GM23338 (cell line): ENCODE data around the gene RRP8. TPM values are rescaled to one million over a fixed set of nuclear protein-coding genes. Genes with fewer than 3 reads are reported as not detected.

Experiments used
- ATAC-seq: fragments of 200-7000 bp; cut with Tn5 transposase; 3 replicates; pipeline ENCODE4 v1.9.1; 2020
- DNase-seq: peaks from one replicate; pipeline ENCODE4 v3.0.0-alpha.2; 2015; ENCODE audit warnings: low spot score
- H2AFZ ChIP-seq: fragments of 200-600 bp; sonication (generic); 2 replicates; pipeline ENCODE4 v1.8.0; 2016; ENCODE audit warnings: antibody characterized with exemption, mild to moderate bottlenecking, moderate library complexity
- H3F3A ChIP-seq: fragments of 200-600 bp; sonication (generic); replicated peaks from 2 replicates; pipeline ENCODE4 v1.8.0; 2017; ENCODE audit warnings: antibody characterized with exemption, mixed run types, low read depth
- H3K27ac ChIP-seq: fragments of 200-600 bp; sonication (generic); 2 replicates; pipeline ENCODE4 v1.6.1; 2016; ENCODE audit warnings: low read depth
- H3K27me3 ChIP-seq: fragments of 200-600 bp; sonication (generic); 2 replicates; pipeline ENCODE4 v1.8.0; 2016; ENCODE audit warnings: mild to moderate bottlenecking, mixed run types, moderate library complexity; ENCODE audit not compliant: insufficient read depth
- H3K36me3 ChIP-seq: fragments of 200-600 bp; sonication (generic); 2 replicates; pipeline ENCODE4 v1.8.0; 2016; ENCODE audit warnings: mild to moderate bottlenecking; ENCODE audit not compliant: insufficient read depth
- H3K4me1 ChIP-seq: fragments of 200-600 bp; sonication (generic); 2 replicates; pipeline ENCODE4 v1.8.0; 2016; ENCODE audit warnings: mild to moderate bottlenecking, moderate library complexity; ENCODE audit not compliant: insufficient read depth
- H3K4me2 ChIP-seq: fragments of 200-600 bp; sonication (generic); 2 replicates; pipeline ENCODE4 v1.7.1; 2017; ENCODE audit warnings: mixed run types
- H3K4me3 ChIP-seq: fragments of 200-600 bp; sonication (generic); 2 replicates; pipeline ENCODE4 v1.6.1; 2016; ENCODE audit warnings: mixed run types
- H3K79me2 ChIP-seq: fragments of 200-600 bp; sonication (generic); replicated peaks from 2 replicates; pipeline ENCODE4 v1.8.0; 2017; ENCODE audit warnings: mild to moderate bottlenecking; ENCODE audit not compliant: insufficient read depth
- H3K9me2 ChIP-seq: fragments of 200-600 bp; sonication (generic); 2 replicates; pipeline ENCODE4 v1.8.0; 2017; ENCODE audit not compliant: insufficient read depth
- H4K20me1 ChIP-seq: fragments of 200-600 bp; sonication (generic); replicated peaks from 2 replicates; pipeline ENCODE4 v1.8.0; 2017; ENCODE audit warnings: mild to moderate bottlenecking; ENCODE audit not compliant: insufficient read depth
- H3K27ac Mint-ChIP-seq: 2 replicates; pipeline ENCODE4 v1.8.0; 2020; ENCODE audit warnings: inconsistent platforms, mild to moderate bottlenecking, moderate library complexity, mixed read lengths
- H3K27me3 Mint-ChIP-seq: 3 replicates; pipeline ENCODE4 v1.8.0; 2022; ENCODE audit warnings: low read depth, mild to moderate bottlenecking, moderate library complexity, mixed read lengths, inconsistent platforms; ENCODE audit not compliant: insufficient read depth, poor library complexity
- H3K36me3 Mint-ChIP-seq: 3 replicates; pipeline ENCODE4 v1.8.0; 2021; ENCODE audit warnings: low read depth, mild to moderate bottlenecking, inconsistent platforms, moderate library complexity, mixed read lengths
- H3K4me1 Mint-ChIP-seq: 3 replicates; pipeline ENCODE4 v1.8.0; 2020; ENCODE audit warnings: mild to moderate bottlenecking, inconsistent platforms, mixed read lengths
- H3K4me3 Mint-ChIP-seq: 3 replicates; pipeline ENCODE4 v1.8.0; 2021; ENCODE audit warnings: moderate library complexity, mild to moderate bottlenecking, inconsistent platforms, mixed read lengths
- H3K9me3 Mint-ChIP-seq: 3 replicates; pipeline ENCODE4 v1.8.0; 2020; ENCODE audit warnings: moderate library complexity, mild to moderate bottlenecking, inconsistent platforms, mixed read lengths
- CREB1 ChIP-seq: fragments of 250-450 bp; sonication (Bioruptor Pico); IDR thresholded peaks from 2 replicates; pipeline ENCODE4 v1.5.0; 2020; ENCODE audit warnings: low read depth, mild to moderate bottlenecking, moderate library complexity
- ETS1 ChIP-seq: IDR thresholded peaks from 2 replicates; pipeline ENCODE4 v1.6.1; 2016; ENCODE audit warnings: antibody characterized with exemption
- EZH2 ChIP-seq: fragments of 200-600 bp; sonication (generic); IDR thresholded peaks from one replicate; pipeline ENCODE4 v1.8.0; 2017; ENCODE audit warnings: antibody characterized with exemption, mild to moderate bottlenecking, low read depth; ENCODE audit not compliant: unreplicated experiment
- JUNB ChIP-seq: IDR thresholded peaks from one replicate; pipeline ENCODE4 v1.6.1; 2016; ENCODE audit warnings: antibody characterized with exemption; ENCODE audit not compliant: unreplicated experiment
- NANOG ChIP-seq: IDR thresholded peaks from 2 replicates; pipeline ENCODE4 v1.6.1; 2016; ENCODE audit warnings: antibody characterized with exemption, borderline replicate concordance
- POLR2AphosphoS5 ChIP-seq: IDR thresholded peaks from 2 replicates; pipeline ENCODE4 v1.6.1; 2016; ENCODE audit warnings: antibody characterized with exemption, low read depth
- STAT1 ChIP-seq: IDR thresholded peaks from one replicate; pipeline ENCODE4 v1.6.1; 2016; ENCODE audit warnings: antibody characterized with exemption; ENCODE audit not compliant: unreplicated experiment
- polyA plus RNA-seq: library from polyadenylated mRNA; unstranded; fragments of >200 nt; fragmentation: Nextera tagmentation; extraction: Ambion mirVana; gene quantifications from 2 replicates; pipeline ENCODE4 v1.2.1, GENCODE V29; 2016
- total RNA-seq: library from RNA; depleted of rRNA; stranded (reverse); fragments of >200 nt; shearing (Covaris generic); gene quantifications from 2 replicates; pipeline ENCODE4 v1.2.3, GENCODE V29; 2014
- TF ChIP-seq, protein P1 (sequence below), 2 experiments: fragments of 200-600 bp in 1 of 2; sonication (generic) in 1 of 2; conservative IDR thresholded peaks; 2 replicates each; pipeline versions ENCODE4 v1.5.1 to v1.6.1; 2016 to 2017; ENCODE audit warnings: antibody characterized with exemption in 2 of 2, low read depth in 2 of 2, mild to moderate bottlenecking in 2 of 2, moderate library complexity in 1 of 2

Gene RRP8
- total and polyA plus RNA-seq, 2 experiments from 2014 or later: 7.4 to 13.7 TPM

DNA sequence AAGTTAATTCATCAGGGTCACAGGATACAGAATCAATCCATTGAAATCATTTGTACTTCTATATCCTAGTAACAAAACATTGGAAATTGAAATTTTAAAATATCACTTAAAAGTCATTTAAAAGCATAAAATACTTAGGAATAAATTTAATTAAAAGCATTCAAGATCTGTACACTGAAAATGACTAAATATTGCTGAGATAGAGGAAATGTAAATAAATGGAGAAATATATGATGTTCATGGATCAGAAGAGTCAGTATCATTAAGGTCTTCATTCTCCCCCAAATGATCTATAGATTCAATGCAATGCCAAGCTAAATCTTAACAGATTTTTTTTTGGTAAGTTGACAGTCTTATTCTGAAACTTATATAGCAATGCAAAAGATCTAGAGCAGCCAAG, 49.8 kb downstream of the RRP8 start:
- Histone ChIP-seq H3K9me2 (no peaks in the 10 kb centered on the region), H3K36me3 (no peaks in the 10 kb centered on the region), H3K4me3 (no peak overlapping the region), H4K20me1 (no peaks in the 10 kb centered on the region), H3K27ac (no peak overlapping the region), H3K4me1 (no peaks in the 10 kb centered on the region), H3F3A (no peaks in the 10 kb centered on the region), H3K79me2 (no peaks in the 10 kb centered on the region), H3K4me2 (no peak overlapping the region), H3K27me3 (no peaks in the 10 kb centered on the region), H2AFZ (no peak overlapping the region)
- Mint-ChIP-seq H3K4me3 (no peak overlapping the region), H3K27ac (no peak overlapping the region), H3K36me3 (no peaks in the 10 kb centered on the region), H3K27me3 (peaks cover 5% of the 10 kb centered on the region), H3K4me1 (no peaks in the 10 kb centered on the region), H3K9me3 (no peaks in the 10 kb centered on the region)
- TF ChIP-seq CREB1 (CRISPR knock-in tag) (no peak), NANOG (no peak), ETS1 (no peak), POLR2AphosphoS5 (no peak), STAT1 (no peak), EZH2 (no peak), JUNB (no peak)
- TF ChIP-seq, protein P1, sequence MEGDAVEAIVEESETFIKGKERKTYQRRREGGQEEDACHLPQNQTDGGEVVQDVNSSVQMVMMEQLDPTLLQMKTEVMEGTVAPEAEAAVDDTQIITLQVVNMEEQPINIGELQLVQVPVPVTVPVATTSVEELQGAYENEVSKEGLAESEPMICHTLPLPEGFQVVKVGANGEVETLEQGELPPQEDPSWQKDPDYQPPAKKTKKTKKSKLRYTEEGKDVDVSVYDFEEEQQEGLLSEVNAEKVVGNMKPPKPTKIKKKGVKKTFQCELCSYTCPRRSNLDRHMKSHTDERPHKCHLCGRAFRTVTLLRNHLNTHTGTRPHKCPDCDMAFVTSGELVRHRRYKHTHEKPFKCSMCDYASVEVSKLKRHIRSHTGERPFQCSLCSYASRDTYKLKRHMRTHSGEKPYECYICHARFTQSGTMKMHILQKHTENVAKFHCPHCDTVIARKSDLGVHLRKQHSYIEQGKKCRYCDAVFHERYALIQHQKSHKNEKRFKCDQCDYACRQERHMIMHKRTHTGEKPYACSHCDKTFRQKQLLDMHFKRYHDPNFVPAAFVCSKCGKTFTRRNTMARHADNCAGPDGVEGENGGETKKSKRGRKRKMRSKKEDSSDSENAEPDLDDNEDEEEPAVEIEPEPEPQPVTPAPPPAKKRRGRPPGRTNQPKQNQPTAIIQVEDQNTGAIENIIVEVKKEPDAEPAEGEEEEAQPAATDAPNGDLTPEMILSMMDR (conservative IDR thresholded peaks at IDR 0.05; ENCODE audit: low read depth in 2 of 2): no peak
- DNase-seq: no peak
- ATAC-seq: no peak

DNA sequence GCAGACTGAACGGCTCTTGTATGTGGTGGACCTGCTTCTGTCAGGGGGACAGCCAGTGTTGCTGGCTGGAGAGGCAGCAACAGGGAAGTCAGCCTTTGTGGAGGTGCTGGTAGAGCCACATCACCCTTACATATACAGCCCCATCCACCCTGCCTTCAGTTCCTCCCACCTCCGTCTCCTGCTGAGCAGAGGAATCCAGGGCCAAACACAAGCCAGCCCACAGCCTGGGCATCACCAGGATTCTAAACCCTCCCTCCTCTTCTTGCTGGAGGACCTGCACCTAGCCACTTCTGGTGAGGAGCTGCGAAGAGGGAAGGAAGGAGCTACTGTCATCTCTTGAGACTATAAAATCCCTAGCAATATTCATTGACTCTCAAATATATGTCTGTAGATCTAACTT, 54.8 kb downstream of the RRP8 start:
- H3K4me1 ChIP-seq: no peaks in the 10 kb centered on the region
- H3K9me3 Mint-ChIP-seq: no peaks in the 10 kb centered on the region
- H2AFZ ChIP-seq: no peak overlapping the region
- no peaks in the 10 kb centered on the region for H3F3A ChIP-seq
- no peaks in the 10 kb centered on the region for H3K27me3 ChIP-seq
- DNase-seq (no peak), ATAC-seq (peak; percentile 50)
- no peak overlapping the region for H3K27ac Mint-ChIP-seq
- TF ChIP-seq JUNB: no peak
- H3K4me3 Mint-ChIP-seq: no peak overlapping the region
- H3K79me2 ChIP-seq: no peaks in the 10 kb centered on the region
- no peaks in the 10 kb centered on the region; the same call in 2 of the 3 replicates for H3K4me1 Mint-ChIP-seq
- H3K4me3 ChIP-seq: no peak overlapping the region
- peaks cover 6% of the 10 kb centered on the region for H3K27me3 Mint-ChIP-seq
- H3K27ac ChIP-seq: no peak overlapping the region
- no peaks in the 10 kb centered on the region for H3K9me2 ChIP-seq
- no peaks in the 10 kb centered on the region for H3K36me3 Mint-ChIP-seq
- H4K20me1 ChIP-seq: no peaks in the 10 kb centered on the region
- H3K36me3 ChIP-seq: no peaks in the 10 kb centered on the region
- H3K4me2 ChIP-seq: no peak overlapping the region

- no peaks in the 10 kb centered on the region for H3F3A ChIP-seq
- no peak for ATAC-seq
- H3K36me3 Mint-ChIP-seq: no peaks in the 10 kb centered on the region
- H2AFZ ChIP-seq: no peak overlapping the region
- no peaks in the 10 kb centered on the region; the same call in 2 of the 3 replicates for H3K4me1 Mint-ChIP-seq
- no peaks in the 10 kb centered on the region for H4K20me1 ChIP-seq
- H3K27ac Mint-ChIP-seq: no peak overlapping the region
- no peaks in the 10 kb centered on the region for H3K4me1 ChIP-seq
- H3K27me3 Mint-ChIP-seq: peaks cover 6% of the 10 kb centered on the region
- no peak overlapping the region for H3K27ac ChIP-seq
- H3K4me3 Mint-ChIP-seq: no peak overlapping the region
- no peaks in the 10 kb centered on the region for H3K9me3 Mint-ChIP-seq
- no peaks in the 10 kb centered on the region for H3K27me3 ChIP-seq
- no peaks in the 10 kb centered on the region for H3K79me2 ChIP-seq
- no peak for DNase-seq
- H3K4me3 ChIP-seq: no peak overlapping the region
- no peak overlapping the region for H3K4me2 ChIP-seq
- H3K36me3 ChIP-seq: no peaks in the 10 kb centered on the region
- no peaks in the 10 kb centered on the region for H3K9me2 ChIP-seq
- TF ChIP-seq, protein P1 (conservative IDR thresholded peaks at IDR 0.05; ENCODE audit: low read depth in 2 of 2): no peak
These were observed 55.3 kb downstream of the RRP8 start for GRCh38 chr11:6548121-6548520.
